Measurements from ENCODE around the gene ABCA9.
"Not testable (repeated sequence)": the region's sequence is repeated elsewhere in the genome, so short reads cannot be mapped to it uniquely, and the experiment has no call there.

DNA sequence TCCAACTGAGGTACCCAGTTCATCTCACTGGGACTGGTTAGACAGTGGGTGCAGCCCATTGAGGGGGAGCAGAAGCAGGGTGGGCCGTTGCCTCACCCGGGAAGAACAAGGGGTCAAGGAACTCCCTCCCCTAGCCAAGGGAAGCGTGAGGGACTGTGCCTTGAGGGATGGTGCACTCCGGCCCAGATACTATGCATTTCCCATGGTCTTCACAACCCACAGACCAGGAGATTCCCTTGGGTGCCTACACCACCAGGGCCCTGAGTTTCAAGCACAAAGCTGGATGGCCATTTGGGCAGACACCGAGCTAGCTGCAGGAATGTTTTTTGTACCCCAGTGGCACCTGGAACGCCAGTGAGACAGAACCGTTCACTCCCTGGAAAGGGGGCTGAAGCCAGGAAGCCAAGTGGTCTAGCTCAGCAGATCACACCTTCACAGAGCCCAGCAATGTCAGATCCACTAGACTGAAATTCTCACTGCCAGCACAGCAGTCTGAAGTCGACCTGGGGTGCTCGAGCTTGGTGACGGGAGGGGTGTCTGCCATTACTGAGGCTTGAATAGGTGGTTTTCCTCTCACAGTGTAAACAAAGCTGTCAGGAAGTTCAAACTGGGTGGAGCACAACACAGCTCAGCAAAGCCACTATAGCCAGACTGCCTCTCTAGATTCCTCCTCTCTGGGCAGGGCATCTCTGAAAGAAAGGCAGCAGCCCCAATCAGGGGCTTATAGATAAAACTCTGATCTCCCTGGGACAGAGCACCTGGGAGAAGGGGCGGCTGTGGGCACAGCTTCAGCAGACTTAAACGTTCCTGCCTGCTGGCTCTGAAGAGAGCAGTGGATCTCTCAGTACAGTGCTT lies 9.9 kb upstream of the ABCA9 start:
- not testable (repeated sequence) for TF ChIP-seq EZH2phosphoT487 (IDR thresholded peaks at IDR 0.05; ENCODE audit: low read depth)
- TF ChIP-seq, protein P1, sequence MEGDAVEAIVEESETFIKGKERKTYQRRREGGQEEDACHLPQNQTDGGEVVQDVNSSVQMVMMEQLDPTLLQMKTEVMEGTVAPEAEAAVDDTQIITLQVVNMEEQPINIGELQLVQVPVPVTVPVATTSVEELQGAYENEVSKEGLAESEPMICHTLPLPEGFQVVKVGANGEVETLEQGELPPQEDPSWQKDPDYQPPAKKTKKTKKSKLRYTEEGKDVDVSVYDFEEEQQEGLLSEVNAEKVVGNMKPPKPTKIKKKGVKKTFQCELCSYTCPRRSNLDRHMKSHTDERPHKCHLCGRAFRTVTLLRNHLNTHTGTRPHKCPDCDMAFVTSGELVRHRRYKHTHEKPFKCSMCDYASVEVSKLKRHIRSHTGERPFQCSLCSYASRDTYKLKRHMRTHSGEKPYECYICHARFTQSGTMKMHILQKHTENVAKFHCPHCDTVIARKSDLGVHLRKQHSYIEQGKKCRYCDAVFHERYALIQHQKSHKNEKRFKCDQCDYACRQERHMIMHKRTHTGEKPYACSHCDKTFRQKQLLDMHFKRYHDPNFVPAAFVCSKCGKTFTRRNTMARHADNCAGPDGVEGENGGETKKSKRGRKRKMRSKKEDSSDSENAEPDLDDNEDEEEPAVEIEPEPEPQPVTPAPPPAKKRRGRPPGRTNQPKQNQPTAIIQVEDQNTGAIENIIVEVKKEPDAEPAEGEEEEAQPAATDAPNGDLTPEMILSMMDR (IDR thresholded peaks at IDR 0.05; ENCODE audit: low read depth, low read length) = not testable (repeated sequence)

Measured in OCI-LY3 (cell line).